ENCODE data around the gene ELF1. TPM values are rescaled to one million over a fixed set of nuclear protein-coding genes. Genes with fewer than 3 reads are reported as not detected.

ELF1 gene
- total RNA-seq, 1 experiment from 2014 or later, result 18.7 TPM

GRCh38 chr13:40940841-40941240, 78.3 kb downstream of the ELF1 start (continued):
- TF ChIP-seq PRDM15 (CRISPR knock-in tag; IDR thresholded peaks at IDR 0.05) (no peak), ELF4 (CRISPR knock-in tag; IDR thresholded peaks at IDR 0.05; ENCODE audit: low read depth) (no peak), E2F5 (CRISPR knock-in tag; IDR thresholded peaks at IDR 0.05) (no peak), PRRX2 (CRISPR knock-in tag; IDR thresholded peaks at IDR 0.05) (no peak), CREM (CRISPR knock-in tag; IDR thresholded peaks at IDR 0.05) (no peak), JAZF1 (CRISPR knock-in tag; IDR thresholded peaks at IDR 0.05) (no peak), AFF4 (CRISPR knock-in tag; IDR thresholded peaks at IDR 0.05; ENCODE audit: borderline replicate concordance) (no peak)

- Mint-ChIP-seq H3K9me3 (no peaks in the 10 kb centered on the region), H3K4me1 (peaks cover 8% of the 10 kb centered on the region), H3K27me3 (ENCODE audit: low read depth) (no peaks in the 10 kb centered on the region), H3K4me3 (no peak overlapping the region), H3K36me3 (peaks cover 2% of the 10 kb centered on the region; the same call in 1 of the 2 replicates), H3K27ac (no peak overlapping the region)
- ChIA-PET CTCF (interaction anchor here (0.9 to 1.5 kb wide), 2 partner anchors 40 to 41 kb away, joined by 3 read pairs; no protein-coding TSS in a partner anchor), POLR2A (no interaction called here)
- no peak for ATAC-seq
- DNase-seq (ENCODE audit: low spot score), result no peak
- TF ChIP-seq STAT6 (CRISPR knock-in tag; conservative IDR thresholded peaks at IDR 0.05; ENCODE audit: low read depth) (no peak), ZNF532 (CRISPR knock-in tag; IDR thresholded peaks at IDR 0.05; ENCODE audit: borderline replicate concordance) (no peak), CDX4 (CRISPR knock-in tag; IDR thresholded peaks at IDR 0.05; ENCODE audit: borderline replicate concordance) (no peak), JAZF1 (CRISPR knock-in tag; IDR thresholded peaks at IDR 0.05) (no peak), KAT7 (CRISPR knock-in tag; IDR thresholded peaks at IDR 0.05; ENCODE audit: borderline replicate concordance) (no peak), JUN (CRISPR knock-in tag; IDR thresholded peaks at IDR 0.05) (no peak), ZNF416 (CRISPR knock-in tag; IDR thresholded peaks at IDR 0.05) (no peak), GRHL2 (CRISPR knock-in tag; IDR thresholded peaks at IDR 0.05; ENCODE audit: insufficient replicate concordance, severe bottlenecking) (no peak), CBFB (CRISPR knock-in tag; IDR thresholded peaks at IDR 0.05; ENCODE audit: low read depth) (no peak), IRF2 (CRISPR knock-in tag; IDR thresholded peaks at IDR 0.05; ENCODE audit: borderline replicate concordance, low read depth) (no peak), PREB (CRISPR knock-in tag; IDR thresholded peaks at IDR 0.05; ENCODE audit: borderline replicate concordance) (no peak)
These were observed 85.5 kb downstream of the ELF1 start for GRCh38 chr13:40933508-40934204.

All from WTC11 (cell line).